OCI-LY3 (cell line): Measurements from ENCODE around the gene GPR176.

ENCODE experiments used
- CTCF ChIP-seq: fragments of 200-600, 300-600 bp; sonication (generic); IDR thresholded peaks from 2 replicates; pipeline ENCODE4 v1.5.1; 2014; ENCODE audit warnings: antibody characterized with exemption, low read length, low read depth
- EZH2phosphoT487 ChIP-seq: fragments of 200-600 bp; shearing (Covaris generic); IDR thresholded peaks from 2 replicates; pipeline ENCODE4 v1.6.1; 2018; ENCODE audit warnings: antibody characterized with exemption, mixed run types, low read depth

GRCh38 chr15:39770748-39771689 is 149.0 kb downstream of the GPR176 start:
- TF ChIP-seq CTCF (no peak), EZH2phosphoT487 (no peak)
